ENCODE results near the gene FAM83C.

- TF ChIP-seq CTCF (IDR thresholded peaks at IDR 0.05) (no peak), POLR2A (IDR thresholded peaks at IDR 0.05; ENCODE audit: low read depth) (no peak), EP300 (IDR thresholded peaks at IDR 0.05) (no peak)
Measured at GRCh38 chr20:35311822-35312221, 19.6 kb upstream of the FAM83C start.
